ENCODE measurements around the gene WDR5. TPM values are rescaled to one million over a fixed set of nuclear protein-coding genes. Genes with fewer than 3 reads are reported as not detected.

The WDR5 gene
- polyA plus RNA-seq, 1 of the 3 experiments (the other 2 are of a cell fraction), result 36.6 TPM

GRCh38 chr9:134157378-134157885 is 21.6 kb downstream of the WDR5 start:
- Histone ChIP-seq H3K27ac (ENCODE audit: low read depth in 2 of 2, low read length in 1 of 2) (no peak overlapping the region), H3K9me2 (no peaks in the 10 kb centered on the region), H3K27me3 (ENCODE audit: insufficient read depth) (no peaks in the 10 kb centered on the region), H3K4me3 (ENCODE audit: low read depth in 2 of 2, low read length in 1 of 2) (no peak overlapping the region), H3K36me3 (replicated peaks in 1 of 2; ENCODE audit: control insufficient read depth in 1 of 2, insufficient read depth in 2 of 2, low read length in 1 of 2) (peaks cover 8 to 66% of the 10 kb centered on the region in 2 experiments), H3K4me2 (no peak overlapping the region), H3K4me1 (ENCODE audit: control insufficient read depth in 1 of 2, insufficient read depth in 2 of 2, low read depth in 1 of 2, low read length in 1 of 2) (no peaks in the 10 kb centered on the region; a peak in 1 of 4 replicates), H3F3A (replicated peaks; ENCODE audit: insufficient read depth) (peaks cover 5% of the 10 kb centered on the region), H3K9ac (no peak overlapping the region), H2AFZ (ENCODE audit: low read depth) (no peak overlapping the region), H3K79me2 (ENCODE audit: insufficient read depth) (no peaks in the 10 kb centered on the region), H3K9me3 (no peaks in the 10 kb centered on the region), H4K20me1 (ENCODE audit: insufficient read depth) (no peaks in the 10 kb centered on the region)
- DNase-seq, result no peak
- 96% methylated on average over 17 of the region's 23 CpGs for WGBS (ENCODE audit: low lambda C conversion rate)
- no peak for TF ChIP-seq GABPA (IDR thresholded peaks at IDR 0.05; ENCODE audit: low read depth)
- TF ChIP-seq MAX (IDR thresholded peaks at IDR 0.05; ENCODE audit: low read depth), result no peak
- TF ChIP-seq USF2 (IDR thresholded peaks at IDR 0.05; ENCODE audit: borderline replicate concordance, low read depth, low read length), result no peak
- no peak for TF ChIP-seq SMC3 (IDR thresholded peaks at IDR 0.05; ENCODE audit: low read depth, low read length)
- TF ChIP-seq GATA2 (CRISPR knock-in tag; IDR thresholded peaks at IDR 0.05), result no peak
- TF ChIP-seq SIN3A (IDR thresholded peaks at IDR 0.05; ENCODE audit: borderline replicate concordance, low read depth, low read length), result no peak
- TF ChIP-seq FOXM1 (IDR thresholded peaks at IDR 0.05; ENCODE audit: low read depth), result no peak
- no peak for TF ChIP-seq TAF1 (IDR thresholded peaks at IDR 0.05; ENCODE audit: borderline replicate concordance, low read depth, low read length)
- TF ChIP-seq MEF2A (IDR thresholded peaks at IDR 0.05; ENCODE audit: borderline replicate concordance, low read depth), result no peak
- POLR2A ChIA-PET, result no interaction called here
- CTCF ChIA-PET, result interaction anchor here (0.8 kb wide), 1 partner anchor 13 kb away, joined by 4 read pairs; no protein-coding TSS in a partner anchor

GRCh38 chr9:134158242-134158641 is 22.4 kb downstream of the WDR5 start:
- no peaks in the 10 kb centered on the region for H3K79me2 ChIP-seq (ENCODE audit: insufficient read depth)
- H3K36me3 ChIP-seq (replicated peaks in 1 of 2; ENCODE audit: control insufficient read depth in 1 of 2, insufficient read depth in 2 of 2, low read length in 1 of 2), result peaks cover 8 to 58% of the 10 kb centered on the region in 2 experiments
- H3K4me2 ChIP-seq, result no peak overlapping the region
- POLR2A ChIA-PET, result no interaction called here
- no peaks in the 10 kb centered on the region; a peak in 1 of 4 replicates for H3K4me1 ChIP-seq (ENCODE audit: control insufficient read depth in 1 of 2, insufficient read depth in 2 of 2, low read depth in 1 of 2, low read length in 1 of 2)
- H4K20me1 ChIP-seq (ENCODE audit: insufficient read depth), result no peaks in the 10 kb centered on the region
- peaks cover 6% of the 10 kb centered on the region for H3F3A ChIP-seq (replicated peaks; ENCODE audit: insufficient read depth)
- no peaks in the 10 kb centered on the region for H3K9me3 ChIP-seq
- no peaks in the 10 kb centered on the region for H3K9me2 ChIP-seq
- H2AFZ ChIP-seq (ENCODE audit: low read depth), result no peak overlapping the region
- H3K9ac ChIP-seq, result no peak overlapping the region
- H3K4me3 ChIP-seq (ENCODE audit: low read depth in 2 of 2, low read length in 1 of 2), result no peak overlapping the region
- WGBS (ENCODE audit: low lambda C conversion rate), result 92% methylated on average over 17 of the region's 17 CpGs
- no peak for DNase-seq
- H3K27ac ChIP-seq (ENCODE audit: low read depth in 2 of 2, low read length in 1 of 2), result no peak overlapping the region
- CTCF ChIA-PET, result interaction anchor here (0.8 kb wide), 1 partner anchor 13 kb away, joined by 4 read pairs; no protein-coding TSS in a partner anchor
- H3K27me3 ChIP-seq (ENCODE audit: insufficient read depth), result no peaks in the 10 kb centered on the region
- TF ChIP-seq USF1 (IDR thresholded peaks at IDR 0.05; ENCODE audit: borderline replicate concordance, low read depth), result no peak
- TF ChIP-seq JUND (IDR thresholded peaks at IDR 0.05), result no peak
- TF ChIP-seq SMC3 (IDR thresholded peaks at IDR 0.05; ENCODE audit: low read depth, low read length), result no peak
- TF ChIP-seq FOXM1 (IDR thresholded peaks at IDR 0.05; ENCODE audit: low read depth), result no peak
- TF ChIP-seq POLR2AphosphoS5 (IDR thresholded peaks at IDR 0.05; ENCODE audit: low read depth, low read length), result no peak
- TF ChIP-seq GABPA (IDR thresholded peaks at IDR 0.05; ENCODE audit: low read depth), result no peak
- no peak for TF ChIP-seq PBX3 (IDR thresholded peaks at IDR 0.05)
- TF ChIP-seq MAX (IDR thresholded peaks at IDR 0.05; ENCODE audit: low read depth), result no peak
- TF ChIP-seq RFX5 (IDR thresholded peaks at IDR 0.05; ENCODE audit: low read length), result no peak
- TF ChIP-seq CHD2 (IDR thresholded peaks at IDR 0.05; ENCODE audit: low read length, partially characterized antibody), result no peak
- no peak for TF ChIP-seq EZH2phosphoT487 (IDR thresholded peaks at IDR 0.05; ENCODE audit: borderline replicate concordance, low read depth)
- TF ChIP-seq CTCF (IDR thresholded peaks at IDR 0.05), result no peak
- no peak for TF ChIP-seq NRF1 (IDR thresholded peaks at IDR 0.05; ENCODE audit: low read depth, low read length)
- TF ChIP-seq IRF3 (IDR thresholded peaks at IDR 0.05; ENCODE audit: low read depth, low read length), result no peak
- TF ChIP-seq MXI1 (IDR thresholded peaks at IDR 0.05; ENCODE audit: low read depth, low read length), result no peak
